GM21786 (cell line): ENCODE results near the gene HACE1.
"Not testable (repeated sequence)": the region's sequence is repeated elsewhere in the genome, so short reads cannot be mapped to it uniquely, and the experiment has no call there.

Experiments
- ATAC-seq: cut with Tn5 transposase; IDR thresholded peaks from one replicate; pipeline ENCODE4 v1.9.1; 2021; ENCODE audit not compliant: unreplicated experiment

Gene HACE1

DNA sequence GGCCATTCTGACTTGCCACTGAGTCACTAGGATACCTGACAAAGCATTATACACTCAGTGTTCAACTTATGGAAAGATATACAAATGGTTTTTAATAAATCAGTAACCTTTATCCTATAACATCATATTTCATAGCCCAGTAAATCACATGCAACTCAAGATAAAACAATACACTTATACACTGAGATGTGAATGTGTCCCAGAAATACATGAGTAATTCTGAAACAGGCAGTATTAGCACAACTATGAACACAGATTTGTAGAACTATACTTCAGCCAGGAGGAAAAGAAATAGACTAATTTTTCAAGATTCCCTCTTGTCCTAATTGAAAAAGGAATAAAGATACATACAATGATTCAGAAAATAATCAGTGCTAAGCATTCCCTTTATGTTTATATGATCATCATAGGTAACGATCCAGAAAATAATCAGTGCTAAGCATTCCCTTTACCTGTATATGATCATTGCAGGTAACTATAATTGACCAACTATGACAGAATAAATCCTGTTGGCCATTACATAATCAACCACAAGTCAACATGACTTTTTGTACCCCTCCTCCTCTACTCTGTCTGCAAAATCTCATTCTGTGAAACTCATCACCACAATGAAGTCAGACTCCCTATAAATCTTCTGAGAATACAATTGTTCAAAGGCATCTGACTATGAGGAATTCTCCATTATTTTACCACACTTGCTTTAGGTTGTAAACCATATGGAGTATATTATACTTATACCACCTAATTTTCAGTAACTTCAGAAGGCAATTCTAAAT lies 30.3 kb downstream of the HACE1 start:
- no peak for ATAC-seq

DNA sequence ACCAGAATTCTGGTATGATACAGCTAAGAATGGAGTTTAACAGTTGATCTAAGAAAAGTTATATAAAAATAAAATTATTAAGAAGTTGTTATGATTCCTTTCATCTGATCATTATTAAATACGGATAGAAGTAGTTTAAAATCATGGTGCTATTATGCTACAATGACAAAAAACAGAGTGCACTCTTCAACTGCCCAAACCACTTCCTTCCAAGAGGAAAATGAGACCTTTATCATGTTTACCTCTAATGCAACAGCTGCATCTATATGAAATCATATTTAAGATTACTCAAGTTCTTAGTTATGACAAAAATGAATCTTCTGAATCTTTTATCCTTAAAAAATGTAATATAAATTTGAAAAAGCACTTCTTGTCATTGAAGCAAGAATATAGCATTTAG lies 31.2 kb downstream of the HACE1 start:
- no peak for ATAC-seq

GRCh38 chr6:104820820-104821219 lies 38.9 kb downstream of the HACE1 start:
- not testable (repeated sequence) for ATAC-seq

- no peak for ATAC-seq
Observed at GRCh38 chr6:104816125-104816524, 43.6 kb downstream of the HACE1 start.

DNA sequence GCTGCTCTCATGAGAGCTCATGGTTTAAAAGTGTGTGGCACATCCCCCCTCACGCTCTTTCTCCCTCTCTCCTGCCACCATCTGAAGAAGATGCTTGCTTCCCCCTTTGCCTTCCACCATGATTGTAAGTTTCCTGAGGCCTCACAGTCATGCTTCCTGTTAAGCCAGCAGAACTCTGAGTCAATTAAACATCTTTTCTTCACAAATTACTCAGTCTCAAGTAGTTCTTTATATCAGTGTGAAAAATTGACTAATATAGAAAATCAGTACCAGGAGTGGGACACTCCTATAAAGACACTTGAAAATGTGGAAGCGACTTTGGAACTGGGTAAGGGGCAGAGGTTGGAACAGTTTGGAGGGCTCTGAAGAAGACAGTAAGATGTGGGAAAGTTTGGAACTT lies 45.0 kb downstream of the HACE1 start:
- no peak for ATAC-seq

DNA sequence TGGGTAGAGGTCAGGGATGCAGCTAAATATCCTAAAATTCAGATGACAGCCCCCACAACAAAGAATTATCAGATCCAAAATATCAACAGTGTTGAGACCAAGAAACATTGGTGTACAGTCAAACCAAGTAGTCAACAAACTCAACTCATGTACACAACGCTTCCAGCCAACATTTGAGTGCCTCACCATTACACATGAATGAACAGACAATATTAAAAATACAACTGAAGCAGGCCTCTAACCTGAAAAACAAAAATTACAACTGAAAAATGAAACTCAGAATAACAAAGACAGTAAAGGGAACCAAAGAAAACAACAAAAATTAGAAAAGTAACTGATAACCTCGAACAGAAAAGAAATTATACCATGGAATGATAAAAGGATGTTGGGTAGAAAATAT lies 46.2 kb downstream of the HACE1 start:
- ATAC-seq, result peak; percentile 55

DNA sequence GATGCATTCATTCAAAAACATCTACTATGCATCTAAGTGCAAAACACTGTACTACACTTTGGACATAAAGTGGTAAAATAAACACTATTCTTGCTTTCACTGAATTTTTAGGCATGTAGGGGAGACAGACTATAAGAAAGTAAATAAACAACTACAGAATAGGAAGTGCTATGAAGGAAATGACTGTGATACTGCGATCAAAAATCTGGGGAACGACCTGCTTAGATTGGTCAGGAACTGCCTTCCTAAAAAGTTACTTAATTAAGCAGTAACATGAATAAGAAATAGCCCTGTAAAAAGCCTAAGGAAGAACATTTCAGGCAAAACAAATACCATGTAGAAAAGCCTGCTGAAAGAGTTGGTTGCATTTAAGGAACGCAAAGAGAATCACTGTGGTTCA lies 50.6 kb downstream of the HACE1 start:
- no peak for ATAC-seq

DNA sequence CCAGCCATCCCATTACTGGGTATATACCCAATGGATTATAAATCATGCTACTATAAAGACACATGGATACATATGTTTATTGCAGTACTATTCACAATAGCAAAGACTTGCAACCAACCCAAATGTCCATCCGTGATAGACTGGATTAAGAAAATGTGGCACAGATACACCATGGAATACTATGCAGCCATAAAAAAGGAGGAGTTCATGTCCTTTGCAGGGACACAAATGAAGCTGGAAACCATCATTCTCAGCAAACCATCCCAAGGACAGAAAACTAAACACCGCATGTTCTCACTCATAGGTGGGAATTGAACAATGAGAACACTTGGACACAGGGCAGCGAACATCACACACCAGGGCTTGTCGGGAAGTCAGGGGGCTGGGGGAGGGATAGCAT lies 54.4 kb downstream of the HACE1 start:
- not testable (repeated sequence) for ATAC-seq

DNA sequence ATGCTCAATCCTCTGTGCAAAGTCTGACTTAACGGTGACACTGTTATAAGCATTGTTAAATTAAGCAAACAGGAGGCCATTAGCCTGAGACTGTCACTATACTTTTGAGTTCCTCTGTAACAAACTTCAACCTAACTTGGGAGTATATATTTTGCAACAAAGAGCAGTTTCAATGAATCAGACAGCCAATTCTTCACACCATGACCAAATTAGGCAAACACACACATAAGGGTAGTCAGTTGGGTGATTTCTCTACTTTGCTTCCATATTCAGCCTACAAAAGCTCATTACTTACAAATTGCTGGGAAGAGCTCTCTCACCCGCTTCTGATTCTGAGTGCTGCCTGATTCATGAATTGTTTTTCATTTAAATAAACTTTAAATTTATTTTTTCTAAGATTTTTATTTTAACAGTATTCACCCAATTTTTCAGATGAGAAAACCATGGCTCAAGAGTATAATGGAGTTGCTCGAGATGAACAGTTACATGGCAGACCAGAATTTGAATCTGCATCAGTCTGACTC lies 60.5 kb downstream of the HACE1 start:
- ATAC-seq, result no peak

GRCh38 chr6:104796031-104796785 lies 63.5 kb downstream of the HACE1 start:
- ATAC-seq, result no peak

GRCh38 chr6:104795363-104795762 lies 64.4 kb downstream of the HACE1 start:
- ATAC-seq, result no peak

DNA sequence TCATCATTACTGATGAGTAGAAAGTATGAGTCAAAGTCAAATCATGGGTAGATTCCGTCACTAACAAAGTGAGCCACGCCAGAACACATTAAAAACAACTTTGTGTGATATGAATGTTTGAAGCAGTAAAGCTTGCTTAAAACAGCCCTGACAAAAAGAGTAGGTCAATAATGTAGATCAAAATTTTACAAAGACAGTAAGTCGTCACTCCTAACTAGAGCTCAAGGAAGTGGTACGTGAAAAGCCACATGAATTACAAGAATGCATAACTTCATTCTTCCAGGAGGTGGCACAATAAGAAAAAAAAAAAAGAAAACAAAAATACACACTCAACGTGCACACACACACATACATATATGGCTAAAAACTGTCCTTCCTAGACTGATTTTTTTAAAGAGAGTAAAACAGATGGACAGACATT lies 69.9 kb downstream of the HACE1 start:
- peak; percentile 97 for ATAC-seq

- ATAC-seq, result no peak
Observed at GRCh38 chr6:104788400-104788799, 71.3 kb downstream of the HACE1 start.

GRCh38 chr6:104787305-104787704 lies 72.4 kb downstream of the HACE1 start:
- ATAC-seq, result no peak

DNA sequence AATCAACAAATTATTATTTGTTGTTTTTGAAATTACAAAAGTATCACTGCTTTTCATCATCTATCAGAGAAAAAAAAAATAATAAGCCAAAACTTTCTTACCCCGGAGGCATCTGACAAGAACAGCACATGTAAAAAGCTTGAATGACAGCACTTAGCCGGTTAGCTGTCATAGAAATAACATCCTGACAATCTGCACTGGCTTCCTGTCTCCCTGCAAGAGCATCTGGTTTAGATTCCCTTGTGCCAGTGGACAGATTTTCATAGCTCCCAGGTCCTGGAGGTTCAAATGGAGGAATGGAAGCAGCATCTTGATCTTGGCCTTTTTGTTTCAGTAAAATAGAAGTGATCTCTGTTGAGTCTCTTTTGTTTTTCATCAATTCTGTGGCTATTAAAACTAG lies 74.8 kb downstream of the HACE1 start:
- no peak for ATAC-seq

GRCh38 chr6:104771258-104771832 lies 88.4 kb downstream of the HACE1 start:
- peak; percentile 84 for ATAC-seq

DNA sequence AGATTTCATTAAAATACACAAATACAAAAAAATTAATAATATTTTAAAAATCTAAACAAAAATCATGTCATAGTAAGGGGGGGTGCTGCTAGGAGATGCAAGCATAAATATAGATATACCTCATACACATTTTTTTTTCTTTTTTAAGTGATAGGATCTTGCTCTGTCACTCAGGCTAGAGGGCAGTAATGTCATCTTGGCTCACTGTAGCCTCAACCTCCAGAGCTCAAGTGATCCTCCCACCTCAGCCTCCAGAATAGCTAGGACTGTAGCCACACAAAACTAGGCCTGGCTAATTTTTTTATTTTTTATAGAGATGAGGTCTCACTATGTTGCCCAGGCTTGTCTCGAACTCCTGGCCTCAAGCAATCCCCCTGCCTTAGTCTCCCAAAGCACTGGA lies 90.8 kb downstream of the HACE1 start:
- no peak for ATAC-seq

GRCh38 chr6:104766595-104766994 lies 93.1 kb downstream of the HACE1 start:
- ATAC-seq, result no peak

DNA sequence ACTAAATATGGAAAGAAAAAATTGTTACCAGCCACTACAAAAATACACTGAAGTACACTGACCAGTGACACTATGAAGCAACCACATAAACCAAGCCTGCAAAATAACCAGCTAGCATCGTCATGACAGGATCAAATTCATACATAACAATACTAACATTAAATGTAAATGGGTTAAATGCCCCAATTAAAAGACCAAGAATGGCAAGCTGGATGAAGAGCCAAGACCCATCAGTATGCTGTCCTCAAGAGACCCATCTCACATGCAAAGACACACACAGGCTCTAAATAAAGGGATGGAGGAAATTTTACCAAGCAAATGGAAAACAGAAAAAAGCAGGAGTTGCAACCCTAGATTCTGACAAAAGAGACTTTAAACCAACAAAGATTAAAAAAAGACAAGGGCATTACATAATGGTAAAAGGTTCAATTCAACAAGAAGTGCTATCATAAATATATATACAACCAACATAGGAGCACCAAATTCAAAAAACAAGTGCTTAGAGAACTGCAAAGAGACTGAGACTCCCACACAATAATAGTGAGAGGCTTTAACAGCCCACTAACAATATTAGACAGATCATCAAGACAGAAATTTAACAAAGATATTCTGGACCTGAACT lies 104.8 kb downstream of the HACE1 start:
- no peak for ATAC-seq

- no peak for ATAC-seq
Observed at GRCh38 chr6:104753251-104753650, 106.5 kb downstream of the HACE1 start.

DNA sequence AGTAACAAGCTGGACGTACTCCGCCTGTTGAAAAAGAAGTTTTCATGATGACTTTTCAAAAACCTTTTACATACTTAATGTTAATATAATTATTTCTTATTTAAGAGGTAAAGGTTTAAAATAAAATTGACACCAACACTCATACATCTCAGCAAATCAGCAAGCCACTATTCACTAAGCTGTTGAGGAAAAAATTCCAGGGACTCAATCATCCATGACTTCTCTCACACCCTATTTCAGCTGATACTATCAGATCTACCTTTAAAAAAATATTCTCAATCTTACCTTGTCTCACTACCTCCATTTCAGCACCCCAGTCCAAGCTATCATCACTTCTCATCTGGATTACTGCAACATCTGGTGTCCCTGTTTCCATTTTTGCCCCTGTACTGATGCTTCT lies 109.3 kb downstream of the HACE1 start:
- ATAC-seq, result no peak
